ENCODE measurements around the gene C9orf43. TPM values are rescaled to one million over a fixed set of nuclear protein-coding genes. Genes with fewer than 3 reads are reported as not detected.
"Not testable (repeated sequence)": the region's sequence is repeated elsewhere in the genome, so short reads cannot be mapped to it uniquely, and the experiment has no call there.

C9orf43 gene, protein sequence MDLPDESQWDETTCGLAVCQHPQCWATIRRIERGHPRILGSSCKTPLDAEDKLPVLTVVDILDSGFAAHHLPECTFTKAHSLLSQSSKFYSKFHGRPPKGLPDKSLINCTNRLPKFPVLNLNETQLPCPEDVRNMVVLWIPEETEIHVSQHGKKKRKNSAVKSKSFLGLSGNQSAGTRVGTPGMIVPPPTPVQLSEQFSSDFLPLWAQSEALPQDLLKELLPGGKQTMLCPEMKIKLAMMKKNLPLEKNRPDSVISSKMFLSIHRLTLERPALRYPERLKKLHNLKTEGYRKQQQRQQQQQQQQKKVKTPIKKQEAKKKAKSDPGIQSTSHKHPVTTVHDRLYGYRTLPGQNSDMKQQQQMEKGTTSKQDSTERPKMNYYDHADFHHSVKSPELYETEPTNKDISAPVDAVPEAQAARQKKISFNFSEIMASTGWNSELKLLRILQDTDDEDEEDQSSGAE
- total RNA-seq, result 1 to 10 TPM in 3 of 4 donors, under 1 TPM in 1; 0.57 to 2.2 (median 2.1) TPM

DNA sequence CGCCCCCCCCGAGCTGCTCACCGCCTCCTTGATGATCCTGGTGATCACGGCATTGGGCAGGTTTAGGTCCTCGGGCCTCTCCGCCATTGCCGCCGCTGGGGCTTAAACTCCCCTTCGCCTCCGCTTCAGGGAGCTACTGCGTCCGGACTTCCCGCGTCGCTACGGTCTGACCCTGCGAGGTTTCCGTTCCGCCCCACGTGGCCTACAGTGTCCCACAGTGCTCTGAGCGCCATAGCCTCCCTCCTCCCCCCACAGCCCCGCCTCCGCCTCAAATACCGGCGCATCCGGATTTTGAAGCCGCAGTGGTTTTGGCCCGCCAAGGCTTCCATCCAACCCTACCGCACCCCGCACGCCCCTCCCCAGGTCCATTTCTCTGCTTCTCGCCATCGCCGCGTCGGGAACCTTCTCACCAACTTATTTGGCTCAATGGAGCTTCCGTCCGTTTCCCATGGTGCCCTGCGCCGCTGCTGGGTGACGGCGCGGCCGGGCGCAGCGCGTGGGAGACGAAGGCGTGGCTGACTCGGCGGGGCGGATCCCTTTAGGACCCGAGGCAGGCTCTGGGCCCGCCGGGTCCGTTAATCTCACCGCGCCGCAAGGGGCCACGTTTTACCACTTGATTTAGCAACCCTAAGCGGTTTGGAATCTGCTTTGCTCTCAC, at the start of gene C9orf43, which contains the start of gene POLE3:
C9orf43 (plus strand) TSS at position 541 of the 658 bp plus-strand sequence. CDS start 2,747 bp downstream, outside the sequence.
POLE3 (minus strand) TSS at position 469 of the 658 bp plus-strand sequence; CDS start at position 87, 382 bp downstream.
- H3K27me3 ChIP-seq, result no peaks in the 10 kb centered on the region
- no peak for TF ChIP-seq EP300 (IDR thresholded peaks at IDR 0.05)
- TF ChIP-seq, protein P1, sequence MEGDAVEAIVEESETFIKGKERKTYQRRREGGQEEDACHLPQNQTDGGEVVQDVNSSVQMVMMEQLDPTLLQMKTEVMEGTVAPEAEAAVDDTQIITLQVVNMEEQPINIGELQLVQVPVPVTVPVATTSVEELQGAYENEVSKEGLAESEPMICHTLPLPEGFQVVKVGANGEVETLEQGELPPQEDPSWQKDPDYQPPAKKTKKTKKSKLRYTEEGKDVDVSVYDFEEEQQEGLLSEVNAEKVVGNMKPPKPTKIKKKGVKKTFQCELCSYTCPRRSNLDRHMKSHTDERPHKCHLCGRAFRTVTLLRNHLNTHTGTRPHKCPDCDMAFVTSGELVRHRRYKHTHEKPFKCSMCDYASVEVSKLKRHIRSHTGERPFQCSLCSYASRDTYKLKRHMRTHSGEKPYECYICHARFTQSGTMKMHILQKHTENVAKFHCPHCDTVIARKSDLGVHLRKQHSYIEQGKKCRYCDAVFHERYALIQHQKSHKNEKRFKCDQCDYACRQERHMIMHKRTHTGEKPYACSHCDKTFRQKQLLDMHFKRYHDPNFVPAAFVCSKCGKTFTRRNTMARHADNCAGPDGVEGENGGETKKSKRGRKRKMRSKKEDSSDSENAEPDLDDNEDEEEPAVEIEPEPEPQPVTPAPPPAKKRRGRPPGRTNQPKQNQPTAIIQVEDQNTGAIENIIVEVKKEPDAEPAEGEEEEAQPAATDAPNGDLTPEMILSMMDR (IDR thresholded peaks at IDR 0.05), result no peak
- TF ChIP-seq POLR2AphosphoS5 (IDR thresholded peaks at IDR 0.05), result peak; percentile 4 to 92 (median 78)
- peak; percentile 29 to 51 for TF ChIP-seq POLR2A (IDR thresholded peaks at IDR 0.05)
- H3K4me1 ChIP-seq, result peaks cover 29% of the 10 kb centered on the region
- H3K36me3 ChIP-seq, result peaks cover 17% of the 10 kb centered on the region
- WGBS, result under 1% methylated on average over 53 of the region's 61 CpGs
- peak; percentile 96 for DNase-seq (ENCODE audit: low spot score in 2 of 2)
- peak within 1 kb of the TSS; percentile 73 for H3K4me3 ChIP-seq
- peak within 1 kb of the TSS; percentile 95 for H3K27ac ChIP-seq
- H3K9me3 ChIP-seq, result no peaks in the 10 kb centered on the region

DNA sequence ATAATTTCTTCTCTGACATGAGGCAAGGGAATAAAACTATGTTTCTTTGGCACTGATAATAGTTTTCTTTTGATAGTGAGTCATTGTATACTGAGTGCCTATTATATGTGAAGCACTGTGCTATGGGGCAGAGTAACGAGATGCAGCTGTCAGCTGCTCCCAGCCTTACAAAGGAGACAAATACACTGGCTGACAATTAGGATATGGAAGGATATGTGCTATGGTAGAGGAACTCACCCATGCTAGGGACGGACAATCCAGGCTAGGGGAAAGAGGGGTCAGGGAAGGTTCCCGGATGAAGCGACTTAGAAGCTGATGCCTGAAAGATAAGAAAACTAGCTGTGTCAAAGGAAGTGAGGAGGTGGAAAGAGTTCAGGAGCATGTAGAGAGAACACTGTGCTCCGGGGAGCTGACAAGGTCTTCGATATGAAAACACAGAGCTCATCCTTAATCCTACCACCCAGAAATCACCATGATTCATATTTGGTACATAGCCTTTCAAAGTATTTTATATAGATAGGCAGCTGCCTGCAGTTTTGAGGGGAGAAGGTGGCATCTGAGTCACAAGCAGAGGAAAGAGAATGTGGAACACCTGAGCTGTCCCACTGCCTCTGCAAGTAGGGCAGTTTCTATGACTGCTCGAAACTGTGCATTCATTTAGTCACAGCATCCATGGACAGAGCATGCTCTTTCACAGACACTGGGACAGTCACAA, 49.1 kb upstream of the C9orf43 start:
- Histone ChIP-seq H3K4me3 (no peak overlapping the region), H3K36me3 (no peaks in the 10 kb centered on the region), H3K27ac (no peak overlapping the region), H3K27me3 (no peaks in the 10 kb centered on the region), H3K9me3 (no peaks in the 10 kb centered on the region), H3K4me1 (peaks cover 5% of the 10 kb centered on the region)
- WGBS, result 53% methylated on average over 7 of the region's 7 CpGs
- DNase-seq (ENCODE audit: low spot score in 2 of 2), result no peak
- TF ChIP-seq POLR2AphosphoS5 (IDR thresholded peaks at IDR 0.05) (no peak), EP300 (IDR thresholded peaks at IDR 0.05) (no peak)

DNA sequence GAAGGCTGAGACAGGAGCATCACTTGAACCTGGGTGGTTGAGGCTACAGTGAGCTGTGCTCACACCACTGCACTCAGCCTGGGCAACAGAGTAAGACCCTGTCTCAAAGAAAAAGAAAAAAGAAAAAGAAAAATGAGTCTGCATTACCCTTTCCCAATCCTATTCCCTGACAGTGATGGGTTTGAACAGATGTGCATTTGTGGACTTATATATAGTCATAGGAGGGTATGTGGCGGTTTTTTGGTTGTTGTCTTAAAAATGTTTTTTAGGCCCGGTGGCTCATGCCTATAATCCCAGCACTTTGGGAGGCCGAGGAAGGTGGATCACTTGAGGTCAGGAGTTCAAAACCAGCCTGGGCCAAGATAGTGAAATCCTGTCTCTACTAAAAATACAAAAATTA, 47.2 kb upstream of the C9orf43 start:
- Histone ChIP-seq H3K36me3 (no peaks in the 10 kb centered on the region), H3K4me1 (peaks cover 5% of the 10 kb centered on the region), H3K27me3 (no peaks in the 10 kb centered on the region), H3K27ac (no peak overlapping the region), H3K9me3 (no peaks in the 10 kb centered on the region), H3K4me3 (no peak overlapping the region)
- TF ChIP-seq, protein P1 (IDR thresholded peaks at IDR 0.05), result no peak
- TF ChIP-seq POLR2AphosphoS5 (IDR thresholded peaks at IDR 0.05), result no peak
- no peak for TF ChIP-seq POLR2A (IDR thresholded peaks at IDR 0.05)
- TF ChIP-seq EP300 (IDR thresholded peaks at IDR 0.05), result no peak
- no peak for DNase-seq (ENCODE audit: low spot score in 2 of 2)
- WGBS, result 97% methylated on average over 3 of the region's 3 CpGs

DNA sequence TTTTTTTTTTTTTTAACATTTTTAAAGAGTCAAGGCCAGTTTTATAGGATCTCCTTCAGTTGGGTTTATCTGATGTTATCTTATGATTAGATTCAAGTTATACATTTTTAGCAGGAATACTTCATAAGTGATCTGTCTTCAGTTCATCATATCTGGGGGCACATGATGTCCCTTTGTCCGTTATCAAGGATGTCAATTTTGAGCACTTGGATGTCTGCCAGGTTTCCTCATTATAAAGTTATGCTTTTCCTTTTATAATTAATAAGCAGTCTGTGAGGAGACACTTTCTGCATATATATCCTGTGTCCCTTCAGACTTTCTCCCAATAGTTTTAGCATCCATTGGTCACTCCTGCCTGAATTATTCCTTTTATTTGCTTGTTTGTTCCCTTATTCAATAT, 45.6 kb upstream of the C9orf43 start:
- DNase-seq (ENCODE audit: low spot score in 2 of 2), result no peak
- no peaks in the 10 kb centered on the region for H3K9me3 ChIP-seq
- no peaks in the 10 kb centered on the region for H3K36me3 ChIP-seq
- H3K27me3 ChIP-seq, result no peaks in the 10 kb centered on the region
- H3K4me3 ChIP-seq, result no peak overlapping the region
- no peak overlapping the region for H3K27ac ChIP-seq
- H3K4me1 ChIP-seq, result peaks cover 5% of the 10 kb centered on the region
- TF ChIP-seq POLR2A (IDR thresholded peaks at IDR 0.05), result no peak
- no peak for TF ChIP-seq POLR2AphosphoS5 (IDR thresholded peaks at IDR 0.05)
- TF ChIP-seq, protein P1 (IDR thresholded peaks at IDR 0.05), result no peak
- no peak for TF ChIP-seq EP300 (IDR thresholded peaks at IDR 0.05)
- 56% methylated on average over 1 of the region's 1 CpG for WGBS

DNA sequence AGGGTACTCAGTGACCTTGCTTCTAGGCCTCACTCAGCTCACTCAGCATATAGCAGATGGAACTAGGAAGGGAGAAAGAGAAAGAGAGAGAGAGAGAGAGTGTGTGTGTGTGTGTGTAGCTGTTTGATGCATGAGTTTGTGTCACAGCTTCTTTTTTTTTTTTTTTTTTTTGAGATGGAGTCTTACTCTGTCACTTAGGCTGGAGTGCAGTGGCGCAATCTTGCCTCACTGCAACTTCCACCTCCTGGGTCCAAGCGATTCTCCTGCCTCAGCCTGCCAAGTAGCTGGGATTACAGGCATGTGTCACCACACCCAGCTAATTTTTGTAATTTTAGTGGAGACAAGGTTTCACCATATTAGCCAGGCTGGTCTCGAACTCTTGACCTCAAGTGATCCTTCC, 44.9 kb upstream of the C9orf43 start:
- not testable (repeated sequence) for H3K4me3 ChIP-seq; H3K4me1 ChIP-seq; H3K27me3 ChIP-seq; H3K27ac ChIP-seq; DNase-seq (ENCODE audit: low spot score in 2 of 2); H3K36me3 ChIP-seq; H3K9me3 ChIP-seq
- 63% methylated on average over 3 of the region's 3 CpGs for WGBS

Measured in suprapubic skin (tissue), 4 donors.